ENCODE results near the gene CPZ. TPM values are rescaled to one million over a fixed set of nuclear protein-coding genes. Genes with fewer than 3 reads are reported as not detected.
A peak's percentile ranks its signal among the peaks of the same experiment; 100 is the strongest.
"Not testable (repeated sequence)": the region's sequence is repeated elsewhere in the genome, so short reads cannot be mapped to it uniquely, and the experiment has no call there.

The CPZ gene
- total RNA-seq, 1 donor from 2014 or later = not detected

DNA sequence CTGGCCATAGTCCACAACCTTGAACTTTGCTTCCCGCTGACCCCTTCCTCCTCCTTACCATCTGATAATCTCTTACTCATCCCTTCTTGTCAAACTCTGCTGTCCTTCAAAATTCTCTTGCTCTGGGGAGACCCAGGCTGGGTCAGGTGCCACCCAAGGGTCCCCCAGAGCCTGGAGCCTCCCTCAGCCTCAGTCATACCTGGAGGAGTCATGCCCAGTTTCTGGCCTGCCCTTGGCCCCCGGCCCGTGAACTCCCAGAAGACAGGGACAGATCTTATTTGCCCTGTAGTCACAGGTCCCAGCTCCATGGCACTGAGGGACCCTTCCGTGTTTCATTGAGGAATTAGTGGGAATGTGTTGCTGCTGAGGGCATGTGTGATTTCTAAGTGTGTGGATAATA is 17.1 kb upstream of the CPZ start:
- Mint-ChIP-seq H3K4me3 (no peak overlapping the region), H3K4me1 (no peaks in the 10 kb centered on the region), H3K27ac (ENCODE audit: unreplicated experiment) (peak overlapping the region; percentile 46), H3K36me3 (ENCODE audit: low read depth) (no peaks in the 10 kb centered on the region), H3K27me3 (ENCODE audit: low read depth) (peaks cover 59% of the 10 kb centered on the region), H3K9me3 (no peaks in the 10 kb centered on the region)
- TF ChIP-seq, protein P1, sequence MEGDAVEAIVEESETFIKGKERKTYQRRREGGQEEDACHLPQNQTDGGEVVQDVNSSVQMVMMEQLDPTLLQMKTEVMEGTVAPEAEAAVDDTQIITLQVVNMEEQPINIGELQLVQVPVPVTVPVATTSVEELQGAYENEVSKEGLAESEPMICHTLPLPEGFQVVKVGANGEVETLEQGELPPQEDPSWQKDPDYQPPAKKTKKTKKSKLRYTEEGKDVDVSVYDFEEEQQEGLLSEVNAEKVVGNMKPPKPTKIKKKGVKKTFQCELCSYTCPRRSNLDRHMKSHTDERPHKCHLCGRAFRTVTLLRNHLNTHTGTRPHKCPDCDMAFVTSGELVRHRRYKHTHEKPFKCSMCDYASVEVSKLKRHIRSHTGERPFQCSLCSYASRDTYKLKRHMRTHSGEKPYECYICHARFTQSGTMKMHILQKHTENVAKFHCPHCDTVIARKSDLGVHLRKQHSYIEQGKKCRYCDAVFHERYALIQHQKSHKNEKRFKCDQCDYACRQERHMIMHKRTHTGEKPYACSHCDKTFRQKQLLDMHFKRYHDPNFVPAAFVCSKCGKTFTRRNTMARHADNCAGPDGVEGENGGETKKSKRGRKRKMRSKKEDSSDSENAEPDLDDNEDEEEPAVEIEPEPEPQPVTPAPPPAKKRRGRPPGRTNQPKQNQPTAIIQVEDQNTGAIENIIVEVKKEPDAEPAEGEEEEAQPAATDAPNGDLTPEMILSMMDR (conservative IDR thresholded peaks at IDR 0.05) = no peak
- DNase-seq (ENCODE audit: low read depth, low spot score) = no peak

DNA sequence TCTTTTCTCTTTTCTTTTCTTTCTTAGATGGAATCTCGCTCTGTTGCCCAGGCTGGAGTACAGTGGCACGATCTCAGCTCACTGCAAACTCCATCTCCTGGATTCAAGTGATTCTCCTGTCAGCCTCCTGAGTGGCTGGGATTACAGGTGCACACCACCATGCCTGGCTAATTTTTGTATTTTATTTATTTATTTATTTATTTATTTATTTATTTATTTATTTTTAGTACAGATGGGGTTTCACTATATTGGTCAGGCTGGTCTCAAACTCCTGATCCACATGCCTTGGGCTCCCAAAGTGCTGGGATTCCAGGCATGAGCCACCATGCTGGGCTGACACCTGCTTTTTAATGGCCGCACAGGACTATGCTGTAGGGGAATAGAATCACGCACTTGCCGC is 16.0 kb upstream of the CPZ start:
- not testable (repeated sequence) for H3K4me3 Mint-ChIP-seq; H3K4me1 Mint-ChIP-seq; H3K27ac Mint-ChIP-seq (ENCODE audit: unreplicated experiment); H3K36me3 Mint-ChIP-seq (ENCODE audit: low read depth); H3K9me3 Mint-ChIP-seq; DNase-seq (ENCODE audit: low read depth, low spot score)
- peaks cover 59% of the 10 kb centered on the region for H3K27me3 Mint-ChIP-seq (ENCODE audit: low read depth)

DNA sequence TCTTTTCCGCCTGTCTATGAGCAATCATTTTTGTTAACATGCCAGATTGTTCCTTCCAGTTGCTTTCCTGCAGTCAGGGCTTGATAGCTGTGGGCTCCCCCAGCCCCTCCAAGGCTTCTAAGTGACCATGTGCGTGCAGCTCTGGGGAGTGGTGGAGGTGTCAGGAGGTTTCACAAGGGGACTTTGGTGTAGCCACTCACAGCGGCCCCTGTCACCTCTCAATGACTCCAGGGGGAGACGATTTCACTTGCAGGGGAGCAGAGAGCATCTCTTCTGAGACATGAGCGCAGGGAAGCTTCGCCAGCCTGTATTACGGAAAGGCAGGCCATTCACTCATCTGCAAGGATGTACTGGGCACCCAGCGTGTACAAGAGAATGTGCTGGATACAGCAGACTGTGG is 15.5 kb upstream of the CPZ start:
- H3K27me3 Mint-ChIP-seq (ENCODE audit: low read depth) = peaks cover 64% of the 10 kb centered on the region
- H3K4me1 Mint-ChIP-seq = no peaks in the 10 kb centered on the region
- TF ChIP-seq, protein P1 (conservative IDR thresholded peaks at IDR 0.05) = no peak
- no peak for DNase-seq (ENCODE audit: low read depth, low spot score)
- H3K27ac Mint-ChIP-seq (ENCODE audit: unreplicated experiment) = no peak overlapping the region
- no peaks in the 10 kb centered on the region for H3K36me3 Mint-ChIP-seq (ENCODE audit: low read depth)
- no peak overlapping the region for H3K4me3 Mint-ChIP-seq
- no peaks in the 10 kb centered on the region for H3K9me3 Mint-ChIP-seq

DNA sequence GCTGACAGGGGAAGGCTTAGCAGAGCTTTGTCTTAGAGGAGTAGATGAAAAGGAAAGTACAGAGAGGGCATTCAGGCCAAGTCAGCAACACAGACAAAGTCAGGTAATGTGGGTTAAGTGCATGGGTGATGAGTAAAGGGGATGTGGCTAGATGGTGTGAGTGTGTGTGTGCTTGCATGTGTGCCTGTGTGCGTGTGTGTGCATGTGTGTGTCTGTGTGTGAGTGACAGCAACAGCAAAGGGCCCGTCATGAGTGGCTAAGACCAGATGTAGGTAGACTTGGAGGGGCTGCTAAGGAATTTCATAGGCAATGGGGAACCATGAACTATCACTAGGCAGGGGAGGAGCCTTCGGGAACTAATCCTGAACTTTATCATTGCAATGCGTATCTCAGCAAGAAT is 14.6 kb upstream of the CPZ start:
- DNase-seq (ENCODE audit: low read depth, low spot score) = no peak
- TF ChIP-seq, protein P1 (conservative IDR thresholded peaks at IDR 0.05) = no peak
- Mint-ChIP-seq H3K27me3 (ENCODE audit: low read depth) (peaks cover 70% of the 10 kb centered on the region), H3K36me3 (ENCODE audit: low read depth) (no peaks in the 10 kb centered on the region), H3K27ac (ENCODE audit: unreplicated experiment) (no peak overlapping the region), H3K4me3 (no peak overlapping the region), H3K4me1 (no peaks in the 10 kb centered on the region), H3K9me3 (no peaks in the 10 kb centered on the region)

DNA sequence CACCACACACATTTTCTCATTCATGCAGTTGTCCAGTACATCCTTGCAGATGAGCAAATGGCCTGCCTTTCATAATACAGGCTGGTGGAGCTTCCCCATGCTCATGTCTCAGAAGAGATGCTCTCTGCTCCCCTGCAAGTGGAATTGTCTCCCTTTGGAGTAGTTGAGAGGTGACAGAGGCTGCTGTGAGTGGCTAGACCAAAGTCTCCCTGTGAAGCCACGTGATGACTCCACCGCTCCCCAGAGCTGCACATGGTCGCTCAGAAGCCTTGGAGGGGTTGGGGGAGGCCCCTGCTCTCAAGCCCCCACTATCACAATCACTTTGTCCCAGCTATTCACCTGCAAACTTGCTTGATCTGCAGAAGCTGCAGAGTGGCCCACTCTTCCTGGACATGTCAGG is 13.8 kb upstream of the CPZ start:
- TF ChIP-seq, protein P1 (conservative IDR thresholded peaks at IDR 0.05) = no peak
- Mint-ChIP-seq H3K4me3 (no peak overlapping the region), H3K27me3 (ENCODE audit: low read depth) (peaks cover 75% of the 10 kb centered on the region), H3K9me3 (no peaks in the 10 kb centered on the region), H3K27ac (ENCODE audit: unreplicated experiment) (no peak overlapping the region), H3K36me3 (ENCODE audit: low read depth) (no peaks in the 10 kb centered on the region), H3K4me1 (no peaks in the 10 kb centered on the region)
- DNase-seq (ENCODE audit: low read depth, low spot score) = no peak

DNA sequence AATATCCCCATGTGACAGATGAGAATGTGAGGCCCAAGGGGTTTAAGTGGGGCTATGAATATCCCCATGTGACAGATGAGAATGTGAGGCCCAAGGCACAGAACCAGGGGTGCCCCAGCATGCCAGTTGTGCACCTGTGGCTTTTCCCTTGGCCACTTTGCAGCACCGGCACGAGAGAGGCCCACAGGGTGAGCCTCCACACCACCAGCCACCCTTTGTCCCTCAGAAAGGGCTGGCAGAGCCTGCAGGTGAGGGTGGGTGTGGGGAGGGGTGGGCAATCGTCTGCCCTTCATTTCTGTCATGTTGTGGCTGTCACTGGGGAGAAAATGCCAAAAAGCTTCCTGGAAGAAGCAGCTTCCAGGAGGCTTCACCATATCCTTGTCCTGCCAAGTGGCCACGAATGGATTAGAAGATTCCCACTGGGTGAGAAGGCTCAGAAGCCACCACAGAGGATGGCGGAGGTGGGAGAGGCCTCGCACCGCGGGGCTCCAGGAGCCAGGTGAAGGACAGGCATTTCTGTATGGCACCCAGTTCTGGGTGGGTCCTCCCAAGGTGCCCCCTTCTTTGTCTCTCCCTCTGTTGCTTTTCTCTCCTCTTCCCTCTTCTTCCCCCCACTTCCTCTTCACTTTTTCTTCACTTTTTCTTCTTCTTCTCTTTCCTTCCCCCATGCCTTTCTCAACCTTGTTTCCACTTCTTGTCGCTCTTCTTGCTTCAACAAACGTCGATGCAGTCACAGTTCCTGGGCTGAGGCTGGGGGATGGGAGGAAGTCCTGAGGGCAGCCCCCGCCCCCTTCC is 12.8 kb upstream of the CPZ start:
- no peaks in the 10 kb centered on the region for H3K9me3 Mint-ChIP-seq
- DNase-seq (ENCODE audit: low read depth, low spot score) = no peak
- H3K27me3 Mint-ChIP-seq (ENCODE audit: low read depth) = peaks cover 85% of the 10 kb centered on the region
- no peak overlapping the region for H3K27ac Mint-ChIP-seq (ENCODE audit: unreplicated experiment)
- H3K36me3 Mint-ChIP-seq (ENCODE audit: low read depth) = no peaks in the 10 kb centered on the region
- H3K4me1 Mint-ChIP-seq = no peaks in the 10 kb centered on the region
- TF ChIP-seq, protein P1 (conservative IDR thresholded peaks at IDR 0.05) = no peak
- no peak overlapping the region for H3K4me3 Mint-ChIP-seq
